Measurements from ENCODE around the gene VCPKMT.

VCPKMT gene

DNA sequence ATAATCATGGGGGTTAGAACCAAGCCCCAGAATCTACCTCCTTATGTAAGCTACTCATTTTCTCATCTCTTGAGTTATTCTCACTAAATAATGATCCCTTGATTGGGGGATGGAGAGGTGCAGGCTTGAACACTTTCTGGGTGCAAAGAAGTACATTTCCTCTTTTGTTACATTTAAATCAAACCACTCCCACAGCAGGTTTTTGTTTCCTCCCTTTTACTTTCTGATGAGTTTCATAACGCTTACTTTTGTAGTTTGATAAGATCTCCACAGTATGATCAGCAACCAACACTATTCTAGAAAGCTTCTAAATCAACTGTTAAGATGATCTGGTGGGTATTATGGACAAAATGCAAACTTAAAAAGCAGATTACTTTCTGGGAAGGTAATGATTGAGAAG lies 20.5 kb downstream of the VCPKMT start:
- Histone ChIP-seq H3K4me3 (ENCODE audit: low read length, poor library complexity, severe bottlenecking) (no peak overlapping the region), H4K20me1 (ENCODE audit: insufficient read depth, low read length, poor library complexity, severe bottlenecking) (no peaks in the 10 kb centered on the region), H3K9me3 (ENCODE audit: insufficient read depth, low read depth, low read length) (no peaks in the 10 kb centered on the region), H3K9ac (ENCODE audit: low read depth, low read length, poor library complexity, severe bottlenecking) (no peak overlapping the region), H3K4me1 (ENCODE audit: insufficient read depth, low read length, poor library complexity, severe bottlenecking) (no peaks in the 10 kb centered on the region), H3K79me2 (ENCODE audit: insufficient read depth, low read length) (no peaks in the 10 kb centered on the region), H3K36me3 (ENCODE audit: insufficient read depth, low read length) (no peaks in the 10 kb centered on the region), H3K4me2 (ENCODE audit: low read depth, low read length, poor library complexity, severe bottlenecking) (no peak overlapping the region), H3K9me2 (replicated peaks; ENCODE audit: low read depth, low read length) (no peaks in the 10 kb centered on the region), H2AFZ (ENCODE audit: low read length) (peak overlapping the region; percentile 4; the same call in 1 of the 2 replicates), H3K27me3 (ENCODE audit: insufficient read depth, low read length, poor library complexity, severe bottlenecking) (no peaks in the 10 kb centered on the region), H3F3A (ENCODE audit: low read depth) (no peaks in the 10 kb centered on the region)
- TF ChIP-seq CTCF (conservative IDR thresholded peaks at IDR 0.05; ENCODE audit: low read length), result no peak
- no peak for TF ChIP-seq EZH2phosphoT487 (IDR thresholded peaks at IDR 0.05; ENCODE audit: borderline replicate concordance)

GRCh38 chr14:50094056-50094755 lies 22.2 kb downstream of the VCPKMT start:
- H3K9me3 ChIP-seq (ENCODE audit: insufficient read depth, low read depth, low read length), result no peaks in the 10 kb centered on the region
- no peaks in the 10 kb centered on the region for H3F3A ChIP-seq (ENCODE audit: low read depth)
- H4K20me1 ChIP-seq (ENCODE audit: insufficient read depth, low read length, poor library complexity, severe bottlenecking), result no peaks in the 10 kb centered on the region
- no peaks in the 10 kb centered on the region for H3K27me3 ChIP-seq (ENCODE audit: insufficient read depth, low read length, poor library complexity, severe bottlenecking)
- no peaks in the 10 kb centered on the region for H3K36me3 ChIP-seq (ENCODE audit: insufficient read depth, low read length)
- no peak overlapping the region for H3K4me2 ChIP-seq (ENCODE audit: low read depth, low read length, poor library complexity, severe bottlenecking)
- H3K79me2 ChIP-seq (ENCODE audit: insufficient read depth, low read length), result no peaks in the 10 kb centered on the region
- H3K9ac ChIP-seq (ENCODE audit: low read depth, low read length, poor library complexity, severe bottlenecking), result no peak overlapping the region
- no peaks in the 10 kb centered on the region for H3K9me2 ChIP-seq (replicated peaks; ENCODE audit: low read depth, low read length)
- H3K4me3 ChIP-seq (ENCODE audit: low read length, poor library complexity, severe bottlenecking), result no peak overlapping the region
- TF ChIP-seq EZH2phosphoT487 (IDR thresholded peaks at IDR 0.05; ENCODE audit: borderline replicate concordance) (no peak), CTCF (conservative IDR thresholded peaks at IDR 0.05; ENCODE audit: low read length) (no peak)
- no peaks in the 10 kb centered on the region for H3K4me1 ChIP-seq (ENCODE audit: insufficient read depth, low read length, poor library complexity, severe bottlenecking)
- H2AFZ ChIP-seq (ENCODE audit: low read length), result no peak overlapping the region

DNA sequence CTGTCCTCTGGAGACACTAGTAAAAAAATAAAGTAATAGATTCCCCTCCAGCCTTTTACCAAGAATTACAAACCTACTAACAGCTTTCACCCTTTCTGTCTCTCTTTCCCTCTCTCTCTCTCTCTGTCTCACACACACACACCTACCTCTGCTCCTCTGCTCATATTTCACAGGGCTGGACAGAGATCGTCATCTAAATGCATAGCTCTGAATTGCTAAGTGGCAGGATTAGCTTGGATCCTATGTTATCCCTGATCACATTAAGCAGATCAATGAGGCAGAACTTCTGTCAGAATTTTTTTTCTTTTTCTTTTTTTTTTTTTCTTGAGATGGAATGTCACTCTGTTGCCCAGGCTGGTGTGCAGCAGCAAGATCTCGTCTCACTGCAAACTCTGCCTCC lies 22.9 kb downstream of the VCPKMT start:
- Histone ChIP-seq H3K9ac (ENCODE audit: low read depth, low read length, poor library complexity, severe bottlenecking) (no peak overlapping the region), H3K4me2 (ENCODE audit: low read depth, low read length, poor library complexity, severe bottlenecking) (no peak overlapping the region), H2AFZ (ENCODE audit: low read length) (no peak overlapping the region), H3K4me3 (ENCODE audit: low read length, poor library complexity, severe bottlenecking) (no peak overlapping the region), H3K79me2 (ENCODE audit: insufficient read depth, low read length) (no peaks in the 10 kb centered on the region), H3F3A (ENCODE audit: low read depth) (no peaks in the 10 kb centered on the region), H3K9me2 (replicated peaks; ENCODE audit: low read depth, low read length) (no peaks in the 10 kb centered on the region), H3K4me1 (ENCODE audit: insufficient read depth, low read length, poor library complexity, severe bottlenecking) (no peaks in the 10 kb centered on the region), H4K20me1 (ENCODE audit: insufficient read depth, low read length, poor library complexity, severe bottlenecking) (no peaks in the 10 kb centered on the region), H3K27me3 (ENCODE audit: insufficient read depth, low read length, poor library complexity, severe bottlenecking) (no peaks in the 10 kb centered on the region), H3K36me3 (ENCODE audit: insufficient read depth, low read length) (no peaks in the 10 kb centered on the region), H3K9me3 (ENCODE audit: insufficient read depth, low read depth, low read length) (no peaks in the 10 kb centered on the region)
- TF ChIP-seq CTCF (conservative IDR thresholded peaks at IDR 0.05; ENCODE audit: low read length), result no peak
- no peak for TF ChIP-seq EZH2phosphoT487 (IDR thresholded peaks at IDR 0.05; ENCODE audit: borderline replicate concordance)
